KOPT-K1 (cell line): Measurements from ENCODE around the gene ERBB4.

Source experiments
- H3K27ac ChIP-seq: fragments of 200-600 bp; sonication (generic); 2 replicates; pipeline ENCODE4 v1.5.1; 2016; ENCODE audit warnings: antibody characterized with exemption, mild to moderate bottlenecking, low read depth, low read length; ENCODE audit not compliant: poor library complexity, severe bottlenecking
- H3K36me3 ChIP-seq: fragments of 200-600 bp; sonication (generic); 2 replicates; pipeline ENCODE4 v1.5.1; 2017; ENCODE audit warnings: antibody characterized with exemption, mild to moderate bottlenecking, low read length, moderate library complexity; ENCODE audit not compliant: insufficient read depth
- H3K9me3 ChIP-seq: fragments of 200-600 bp; sonication (generic); 2 replicates; pipeline ENCODE4 v1.5.1; 2017; ENCODE audit warnings: antibody characterized with exemption, low read length, mild to moderate bottlenecking; ENCODE audit not compliant: insufficient read depth, poor library complexity, severe bottlenecking

The ERBB4 gene

DNA sequence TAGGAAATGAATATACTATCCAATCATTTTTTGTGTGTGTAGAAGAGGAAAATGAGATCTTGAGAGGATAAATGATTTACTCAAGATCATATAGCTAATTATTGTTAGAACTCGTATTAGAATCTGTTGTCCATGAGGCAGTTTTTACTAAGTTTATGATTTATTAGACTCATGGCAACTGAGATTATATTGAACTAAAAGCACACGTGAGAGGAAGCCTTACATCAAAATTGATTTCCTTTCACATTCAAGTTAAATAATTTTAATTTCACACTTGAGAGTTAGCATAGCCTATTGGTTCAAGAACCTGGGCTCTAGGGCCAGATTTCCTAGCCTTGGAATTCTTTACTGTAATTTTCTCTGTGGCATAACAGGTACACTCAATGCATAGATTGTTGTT lies 552.3 kb downstream of the ERBB4 start:
- H3K27ac ChIP-seq = no peak overlapping the region
- no peaks in the 10 kb centered on the region for H3K36me3 ChIP-seq
- H3K9me3 ChIP-seq = no peaks in the 10 kb centered on the region

DNA sequence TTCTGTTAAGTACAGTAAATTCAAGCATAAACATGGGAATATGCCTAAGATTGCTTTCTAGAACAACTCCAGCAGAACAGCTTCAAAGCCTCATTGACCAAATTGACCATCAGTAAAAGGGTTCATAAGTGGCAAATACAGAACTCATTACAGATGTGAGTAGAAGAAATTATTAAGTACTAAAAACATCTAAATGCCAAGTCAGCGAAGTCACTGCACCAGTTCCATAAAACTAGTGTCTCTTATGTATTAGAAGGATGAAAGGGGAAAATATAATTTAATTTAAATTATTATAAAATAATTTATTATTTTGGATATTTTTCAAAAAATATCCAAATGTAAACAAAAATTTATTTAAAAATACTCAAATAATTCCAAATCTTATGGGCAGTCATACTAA lies 553.2 kb downstream of the ERBB4 start:
- H3K27ac ChIP-seq = no peak overlapping the region

DNA sequence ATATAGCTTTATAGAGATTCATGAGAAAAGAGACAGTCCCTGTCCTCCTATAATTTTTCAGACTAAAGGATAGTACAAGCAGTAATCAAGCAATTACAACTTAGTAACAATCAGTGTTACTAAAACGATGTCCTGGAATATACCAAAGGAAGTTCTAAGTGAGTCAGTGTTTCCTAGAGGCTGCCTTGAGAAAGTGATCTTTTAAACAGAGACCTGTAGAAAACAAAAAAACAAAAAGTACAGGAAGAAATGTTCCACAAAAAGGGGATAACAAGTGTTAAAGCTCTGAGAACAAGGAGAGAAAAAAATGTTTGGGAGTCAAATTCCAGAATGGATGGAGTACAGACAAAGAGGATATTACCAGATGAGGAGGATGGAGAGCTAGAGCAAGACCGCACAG lies 556.4 kb downstream of the ERBB4 start:
- Histone ChIP-seq H3K27ac (no peak overlapping the region), H3K9me3 (no peaks in the 10 kb centered on the region), H3K36me3 (no peaks in the 10 kb centered on the region)

More for the DNA sequence above, 553.2 kb downstream of the ERBB4 start:
- Histone ChIP-seq H3K9me3 (no peaks in the 10 kb centered on the region), H3K36me3 (no peaks in the 10 kb centered on the region)

- no peak overlapping the region for H3K27ac ChIP-seq
- H3K36me3 ChIP-seq = no peaks in the 10 kb centered on the region
- no peaks in the 10 kb centered on the region for H3K9me3 ChIP-seq
Observed at GRCh38 chr2:211981451-211981850, 557.2 kb downstream of the ERBB4 start.

- Histone ChIP-seq H3K36me3 (no peaks in the 10 kb centered on the region), H3K9me3 (no peaks in the 10 kb centered on the region), H3K27ac (no peak overlapping the region)
Observed at GRCh38 chr2:211976076-211976475, 562.5 kb downstream of the ERBB4 start.

DNA sequence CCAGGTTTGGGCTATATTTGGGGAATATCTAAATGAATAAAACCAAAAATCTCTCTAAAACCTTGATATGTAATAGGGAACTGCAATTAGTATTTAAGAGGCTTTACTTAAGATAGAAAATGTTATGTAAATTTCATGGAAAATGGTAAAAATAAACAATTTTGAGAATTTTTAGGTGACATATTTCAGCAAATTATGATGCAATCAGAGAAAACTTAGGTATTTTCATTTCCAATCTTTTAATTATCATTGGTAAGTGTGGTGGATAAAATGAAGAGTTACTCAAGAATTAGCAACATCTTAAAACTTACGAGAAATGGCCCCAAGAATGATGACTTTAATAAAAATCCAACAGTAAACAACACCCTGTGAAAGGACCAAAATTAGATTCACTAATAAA lies 571.4 kb downstream of the ERBB4 start:
- Histone ChIP-seq H3K36me3 (no peaks in the 10 kb centered on the region), H3K27ac (no peak overlapping the region), H3K9me3 (no peaks in the 10 kb centered on the region)

DNA sequence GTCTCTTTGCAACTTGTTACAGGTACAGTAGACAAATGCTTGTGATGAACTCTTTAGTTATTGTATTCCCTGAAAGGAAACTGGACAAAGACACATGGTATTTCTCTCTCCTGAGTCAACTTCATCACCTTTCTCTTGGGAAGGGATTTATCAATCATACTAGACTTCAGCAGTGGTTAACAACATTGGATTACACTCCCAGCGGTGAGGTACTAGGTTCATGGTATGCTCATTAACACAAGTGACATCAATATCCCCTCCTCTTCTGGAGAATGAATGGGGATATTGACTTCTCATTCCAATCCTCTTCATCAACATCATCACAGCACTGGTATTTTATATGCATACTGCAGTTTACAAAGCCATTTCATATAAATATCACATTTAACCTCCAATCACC lies 574.6 kb downstream of the ERBB4 start:
- no peaks in the 10 kb centered on the region for H3K9me3 ChIP-seq
- no peaks in the 10 kb centered on the region for H3K36me3 ChIP-seq

GRCh38 chr2:211957799-211958198 lies 580.8 kb downstream of the ERBB4 start:
- no peaks in the 10 kb centered on the region for H3K36me3 ChIP-seq
- no peaks in the 10 kb centered on the region for H3K9me3 ChIP-seq
- no peak overlapping the region for H3K27ac ChIP-seq

More for the DNA sequence above, 574.6 kb downstream of the ERBB4 start:
- no peak overlapping the region for H3K27ac ChIP-seq

GRCh38 chr2:211955648-211956047 lies 583.0 kb downstream of the ERBB4 start:
- Histone ChIP-seq H3K27ac (no peak overlapping the region), H3K9me3 (no peaks in the 10 kb centered on the region), H3K36me3 (no peaks in the 10 kb centered on the region)

DNA sequence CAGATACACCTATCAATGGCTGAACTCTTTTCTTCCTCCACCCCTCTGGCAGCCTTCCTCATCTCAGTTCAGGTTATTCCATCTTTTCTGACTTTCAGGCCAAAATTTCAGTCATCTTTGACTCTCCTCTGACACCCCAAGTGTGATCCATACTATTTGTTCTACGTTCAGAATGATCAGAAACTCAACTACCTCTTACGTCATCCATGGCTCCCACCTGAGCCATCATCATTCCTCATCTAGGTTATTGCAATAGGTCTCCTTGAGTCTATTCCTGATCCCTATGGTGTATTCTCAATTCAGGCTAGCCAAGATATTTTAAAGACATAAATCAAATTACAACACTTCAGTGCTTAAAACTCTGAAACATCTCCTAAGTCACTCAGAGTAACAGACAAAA lies 589.7 kb downstream of the ERBB4 start:
- Histone ChIP-seq H3K9me3 (no peaks in the 10 kb centered on the region), H3K27ac (no peak overlapping the region), H3K36me3 (no peaks in the 10 kb centered on the region)

GRCh38 chr2:211946960-211947359 lies 591.6 kb downstream of the ERBB4 start:
- Histone ChIP-seq H3K27ac (no peak overlapping the region), H3K36me3 (no peaks in the 10 kb centered on the region), H3K9me3 (no peaks in the 10 kb centered on the region)

GRCh38 chr2:211944572-211944971 lies 594.0 kb downstream of the ERBB4 start:
- Histone ChIP-seq H3K9me3 (no peaks in the 10 kb centered on the region), H3K27ac (no peak overlapping the region), H3K36me3 (no peaks in the 10 kb centered on the region)

- Histone ChIP-seq H3K27ac (no peak overlapping the region), H3K36me3 (no peaks in the 10 kb centered on the region), H3K9me3 (no peaks in the 10 kb centered on the region)
Observed at GRCh38 chr2:211942153-211942552, 596.4 kb downstream of the ERBB4 start.

DNA sequence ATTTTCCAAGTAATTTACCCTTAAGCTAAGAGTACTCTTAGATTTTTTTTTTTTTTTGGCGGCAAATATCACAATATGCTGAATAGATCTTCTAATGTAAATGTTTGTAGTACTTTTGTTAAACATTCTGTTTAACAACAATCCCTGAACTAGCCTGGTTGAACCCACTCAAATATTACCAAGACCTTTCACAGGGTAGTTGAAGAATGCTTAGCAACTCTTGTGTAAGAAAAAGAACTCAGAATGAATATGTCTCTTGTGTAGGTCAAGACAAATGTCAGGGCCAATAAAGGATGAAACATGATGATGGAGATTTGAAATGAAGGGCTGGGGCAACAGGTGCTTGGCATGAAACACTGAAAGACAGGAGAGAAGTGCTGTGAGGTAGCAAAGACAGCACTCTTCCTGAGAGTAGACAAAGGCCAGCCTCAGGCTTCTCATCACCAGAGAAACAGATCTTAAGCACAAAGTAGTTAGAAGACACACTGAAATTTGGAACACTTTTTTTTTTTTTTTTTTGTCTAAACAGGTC lies 597.3 kb downstream of the ERBB4 start:
- H3K36me3 ChIP-seq = no peaks in the 10 kb centered on the region
- H3K27ac ChIP-seq = no peak overlapping the region
- no peaks in the 10 kb centered on the region for H3K9me3 ChIP-seq

GRCh38 chr2:211939177-211939576 lies 599.4 kb downstream of the ERBB4 start:
- H3K27ac ChIP-seq = no peak overlapping the region
- no peaks in the 10 kb centered on the region for H3K36me3 ChIP-seq
- no peaks in the 10 kb centered on the region for H3K9me3 ChIP-seq

GRCh38 chr2:211934811-211935210 lies 603.8 kb downstream of the ERBB4 start:
- Histone ChIP-seq H3K9me3 (no peaks in the 10 kb centered on the region), H3K36me3 (no peaks in the 10 kb centered on the region), H3K27ac (no peak overlapping the region)

- Histone ChIP-seq H3K9me3 (no peaks in the 10 kb centered on the region), H3K27ac (no peak overlapping the region), H3K36me3 (no peaks in the 10 kb centered on the region)
Observed at GRCh38 chr2:211931314-211931713, 607.3 kb downstream of the ERBB4 start.
